ENCODE data around the gene NUP98. TPM values are rescaled to one million over a fixed set of nuclear protein-coding genes. Genes with fewer than 3 reads are reported as not detected.
"Not testable (repeated sequence)": the region's sequence is repeated elsewhere in the genome, so short reads cannot be mapped to it uniquely, and the experiment has no call there.

NUP98 gene
- polyA plus RNA-seq, 1 of the 3 experiments (the other 2 are of a cell fraction), result 56.4 TPM

- Histone ChIP-seq H3K79me2 (ENCODE audit: insufficient read depth) (peaks cover 78% of the 10 kb centered on the region), H3K9ac (peak overlapping the region; percentile 95; the same call in 1 of the 2 replicates), H4K20me1 (ENCODE audit: insufficient read depth) (peaks cover 36% of the 10 kb centered on the region), H3K4me1 (ENCODE audit: control insufficient read depth in 1 of 2, insufficient read depth in 2 of 2, low read depth in 1 of 2, low read length in 1 of 2) (peaks cover 0 to 5% of the 10 kb centered on the region in 2 experiments; a peak in 2 of 4 replicates), H3K36me3 (replicated peaks in 1 of 2; ENCODE audit: control insufficient read depth in 1 of 2, insufficient read depth in 2 of 2, low read length in 1 of 2) (peaks cover 0 to 24% of the 10 kb centered on the region in 2 experiments), H3F3A (replicated peaks; ENCODE audit: insufficient read depth) (peaks cover 4% of the 10 kb centered on the region), H3K4me3 (ENCODE audit: low read depth in 2 of 2, low read length in 1 of 2) (peak overlapping the region; percentile 73 to 81), H3K27me3 (ENCODE audit: insufficient read depth) (no peaks in the 10 kb centered on the region), H3K27ac (ENCODE audit: low read depth in 2 of 2, low read length in 1 of 2) (no peak overlapping the region), H3K4me2 (peak overlapping the region; percentile 85), H3K9me3 (no peaks in the 10 kb centered on the region), H2AFZ (ENCODE audit: low read depth) (no peak overlapping the region), H3K9me2 (no peaks in the 10 kb centered on the region)
- no peak for DNase-seq
- CTCF ChIA-PET, result interaction anchor here (0.7 to 1.3 kb wide), 4 partner anchors 12 to 454 kb away, joined by 3 to 4 read pairs (median 3); no protein-coding TSS in a partner anchor
- TF ChIP-seq TCF12 (IDR thresholded peaks at IDR 0.05), result no peak
- no peak for TF ChIP-seq GATA2 (CRISPR knock-in tag; IDR thresholded peaks at IDR 0.05)
- TF ChIP-seq EP300 (IDR thresholded peaks at IDR 0.05; ENCODE audit: borderline replicate concordance in 1 of 2, low read depth in 1 of 2, low read length in 1 of 2), result no peak
- TF ChIP-seq FOXM1 (IDR thresholded peaks at IDR 0.05; ENCODE audit: low read depth), result no peak
- TF ChIP-seq GABPA (IDR thresholded peaks at IDR 0.05; ENCODE audit: low read depth), result no peak
- TF ChIP-seq SIN3A (IDR thresholded peaks at IDR 0.05; ENCODE audit: borderline replicate concordance, low read depth, low read length), result no peak
- no peak for TF ChIP-seq FOXJ3 (CRISPR knock-in tag; IDR thresholded peaks at IDR 0.05)
- no peak for TF ChIP-seq TAF1 (IDR thresholded peaks at IDR 0.05; ENCODE audit: borderline replicate concordance, low read depth, low read length)
- TF ChIP-seq POLR2AphosphoS5 (IDR thresholded peaks at IDR 0.05; ENCODE audit: low read depth, low read length), result no peak
- TF ChIP-seq RXRA (IDR thresholded peaks at IDR 0.05; ENCODE audit: borderline replicate concordance, low read depth), result no peak
- WGBS (ENCODE audit: low lambda C conversion rate), result 96% methylated on average over 8 of the region's 8 CpGs
- POLR2A ChIA-PET, result no interaction called here
Measured at GRCh38 chr11:3795131-3796001, 2.0 kb downstream of the NUP98 start.

DNA sequence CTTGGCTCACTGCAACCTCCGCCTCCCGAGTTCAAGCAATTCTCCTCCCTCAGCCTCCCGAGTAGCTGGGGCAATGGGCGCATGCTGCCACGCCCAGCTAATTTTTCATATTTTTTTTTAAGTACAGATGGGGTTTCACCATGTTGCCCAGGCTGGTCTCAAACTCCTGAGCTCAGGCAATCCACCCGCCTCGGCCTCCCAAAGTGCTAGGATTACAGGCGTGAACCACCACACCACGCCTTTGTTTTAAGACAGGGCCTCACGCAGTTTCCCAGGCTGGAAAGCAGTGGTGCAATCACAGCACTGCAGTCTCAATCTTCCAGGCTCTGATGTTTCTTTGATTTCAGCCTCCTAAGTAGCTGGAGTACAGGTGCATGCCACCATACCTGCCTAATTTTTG is 3.0 kb downstream of the NUP98 start:
- Histone ChIP-seq H3K36me3 (replicated peaks in 1 of 2; ENCODE audit: control insufficient read depth in 1 of 2, insufficient read depth in 2 of 2, low read length in 1 of 2) (peaks cover 0 to 24% of the 10 kb centered on the region in 2 experiments), H3K79me2 (ENCODE audit: insufficient read depth) (peaks cover 85% of the 10 kb centered on the region), H4K20me1 (ENCODE audit: insufficient read depth) (peaks cover 36% of the 10 kb centered on the region)
- H3K4me2 ChIP-seq; H3K27ac ChIP-seq (ENCODE audit: low read depth in 2 of 2, low read length in 1 of 2); H3K4me1 ChIP-seq (ENCODE audit: control insufficient read depth in 1 of 2, insufficient read depth in 2 of 2, low read depth in 1 of 2, low read length in 1 of 2); H3F3A ChIP-seq (replicated peaks; ENCODE audit: insufficient read depth); H3K4me3 ChIP-seq (ENCODE audit: low read depth in 2 of 2, low read length in 1 of 2); H3K27me3 ChIP-seq (ENCODE audit: insufficient read depth); H3K9me3 ChIP-seq; H2AFZ ChIP-seq (ENCODE audit: low read depth); POLR2A ChIA-PET; H3K9ac ChIP-seq; DNase-seq; H3K9me2 ChIP-seq: not testable (repeated sequence)
- CTCF ChIA-PET, result interaction anchor here (1.1 kb wide), 1 partner anchor 13 kb away, joined by 3 read pairs; no protein-coding TSS in a partner anchor
- WGBS (ENCODE audit: low lambda C conversion rate), result 95% methylated on average over 10 of the region's 10 CpGs

All from SK-N-SH (cell line).